CD14-positive monocyte (primary cell): Measurements from ENCODE around the gene LARP4B. TPM values are rescaled to one million over a fixed set of nuclear protein-coding genes. Genes with fewer than 3 reads are reported as not detected.

Experiments used
- DNase-seq, 3 donors: peaks; one replicate each; pipeline ENCODE4 v3.0.0-alpha.2; 2011 to 2022
- H2AFZ ChIP-seq: 2 replicates; pipeline ENCODE4 v1.6.0; 2012; ENCODE audit warnings: mild to moderate bottlenecking, low read depth, low read length, inconsistent platforms; ENCODE audit not compliant: insufficient read depth, poor library complexity, severe bottlenecking
- H3K27ac ChIP-seq, 2 donors: 1 replicate in 1 of 2; 2 replicates in 1 of 2; pipeline ENCODE4 v1.5.1; 2012 to 2013; ENCODE audit warnings: low read length in 2 of 2, control low read depth in 1 of 2, inconsistent platforms in 1 of 2, low read depth in 1 of 2, mild to moderate bottlenecking in 1 of 2
- H3K27me3 ChIP-seq, 2 donors: one replicate each; pipeline versions ENCODE4 v1.6.0 to v1.6.1; 2011 to 2013; ENCODE audit warnings: low read length in 2 of 2; ENCODE audit not compliant: control insufficient read depth in 2 of 2, insufficient read depth in 2 of 2
- H3K36me3 ChIP-seq, 2 donors: replicated peaks in 1 of 2; 1 replicate in 1 of 2; 2 replicates in 1 of 2; pipeline versions ENCODE4 v1.5.1 to v1.6.1; 2012 to 2013; ENCODE audit warnings: low read length in 2 of 2, control low read depth in 1 of 2, inconsistent platforms in 1 of 2, mild to moderate bottlenecking in 1 of 2; ENCODE audit not compliant: insufficient read depth in 2 of 2, control insufficient read depth in 1 of 2
- H3K4me1 ChIP-seq, 2 donors: 1 replicate in 1 of 2; 2 replicates in 1 of 2; pipeline versions ENCODE4 v1.5.1 to v1.6.1; 2012 to 2013; ENCODE audit warnings: low read length in 2 of 2, control low read depth in 1 of 2, inconsistent platforms in 1 of 2, mild to moderate bottlenecking in 1 of 2, moderate library complexity in 1 of 2; ENCODE audit not compliant: insufficient read depth in 2 of 2, control insufficient read depth in 1 of 2
- H3K4me2 ChIP-seq: replicated peaks from 2 replicates; pipeline ENCODE3; 2012; ENCODE audit warnings: low read length, moderate library complexity, mild to moderate bottlenecking; ENCODE audit not compliant: poor library complexity, severe bottlenecking; ENCODE audit errors: extremely low read depth
- H3K4me3 ChIP-seq, 3 experiments: fragments of 200-600 bp in 1 of 3; sonication (generic) in 1 of 3; replicated peaks in 1 of 3; 1 replicate in 2 of 3; 2 replicates in 1 of 3; pipeline ENCODE4 v1.5.1; 2011 to 2013; ENCODE audit warnings: low read length in 3 of 3, mild to moderate bottlenecking in 3 of 3, control low read depth in 2 of 3, low read depth in 2 of 3, inconsistent platforms in 1 of 3, moderate library complexity in 1 of 3
- H3K79me2 ChIP-seq: 2 replicates; pipeline ENCODE4 v1.6.0; 2012; ENCODE audit warnings: mild to moderate bottlenecking, control low read depth, inconsistent platforms, low read length, moderate library complexity; ENCODE audit not compliant: insufficient read depth
- H3K9ac ChIP-seq: 2 replicates; pipeline ENCODE4 v1.6.0; 2017; ENCODE audit warnings: low read length, mild to moderate bottlenecking; ENCODE audit not compliant: insufficient read depth, poor library complexity, severe bottlenecking
- H3K9me3 ChIP-seq, 2 donors: replicated peaks in 1 of 2; 1 replicate in 1 of 2; 2 replicates in 1 of 2; pipeline versions ENCODE4 v1.5.1 to v1.6.1; 2012 to 2013; ENCODE audit warnings: low read length in 2 of 2, control low read depth in 1 of 2; ENCODE audit not compliant: control insufficient read depth in 1 of 2, insufficient read depth in 1 of 2
- H4K20me1 ChIP-seq: 2 replicates; pipeline ENCODE4 v1.6.0; 2012; ENCODE audit warnings: mild to moderate bottlenecking, low read length, control low read depth, moderate library complexity; ENCODE audit not compliant: insufficient read depth
- H3K27ac Mint-ChIP-seq, 7 donors: one replicate each; pipeline ENCODE4 v1.8.0; 2020; ENCODE audit warnings: mild to moderate bottlenecking in 7 of 7, mixed read lengths in 7 of 7, moderate library complexity in 6 of 7, inconsistent platforms in 2 of 7
- H3K27me3 Mint-ChIP-seq, 3 donors: one replicate each; pipeline ENCODE4 v1.8.0; 2021 to 2022; ENCODE audit warnings: low read depth in 3 of 3, mild to moderate bottlenecking in 3 of 3, mixed read lengths in 3 of 3, moderate library complexity in 3 of 3, inconsistent platforms in 1 of 3
- H3K36me3 Mint-ChIP-seq, 2 donors: one replicate each; pipeline ENCODE4 v1.8.0; 2020; ENCODE audit warnings: mixed read lengths in 2 of 2, inconsistent platforms in 1 of 2, mild to moderate bottlenecking in 1 of 2
- H3K4me1 Mint-ChIP-seq: one replicate; pipeline ENCODE4 v1.8.0; 2020; ENCODE audit warnings: mild to moderate bottlenecking, mixed read lengths
- H3K4me3 Mint-ChIP-seq, 2 donors: one replicate each; pipeline ENCODE4 v1.8.0; 2020; ENCODE audit warnings: mild to moderate bottlenecking in 2 of 2, mixed read lengths in 2 of 2, moderate library complexity in 1 of 2
- H3K9me3 Mint-ChIP-seq, 7 donors: one replicate each; pipeline ENCODE4 v1.8.0; 2020 to 2022; ENCODE audit warnings: mixed read lengths in 7 of 7, mild to moderate bottlenecking in 6 of 7, moderate library complexity in 6 of 7, inconsistent platforms in 2 of 7
- CTCF ChIP-seq: fragments of 200-600 bp; IDR thresholded peaks from one replicate; pipeline ENCODE4 v1.8.0; 2022; ENCODE audit warnings: antibody characterized with exemption, mild to moderate bottlenecking
- WGBS: methylation state at CpG from one replicate; pipeline ENCODE4 v1.1.5; 2013; ENCODE audit warnings: missing lambda C conversion rate; ENCODE audit not compliant: insufficient coverage; 5-methylcytosine and 5-hydroxymethylcytosine counted together
- intact Hi-C, 2 donors: fragments of 100-400 bp; cut with micrococcal nuclease; formaldehyde crosslinking; loops; one replicate each; pipeline versions ENCODE4 v1.15.0 to v1.15.1; 2023
- polyA plus RNA-seq, 3 donors: library from polyadenylated mRNA; depleted of rRNA in 1 of 3; unstranded in 2 of 3; stranded (reverse) in 1 of 3; fragments of 300-500 nt in 2 of 3; fragments of >200 nt in 1 of 3; fragmentation: Illumina TruSeq in 2 of 3; gene quantifications; 1 replicate in 2 of 3; 2 replicates in 1 of 3; pipeline ENCODE4 v1.2.3, GENCODE V29; 2012 to 2021

Gene LARP4B
- polyA plus RNA-seq, 3 donors, result 17.2 to 52.3 (median 33.0) TPM

GRCh38 chr10:963186-963585, 31.7 kb upstream of the LARP4B start:
- Mint-ChIP-seq H3K27ac (no peak overlapping the region), H3K9me3 (peaks cover 0 to 4% (median 2%) of the 10 kb centered on the region in 7 donors), H3K4me3 (no peak overlapping the region), H3K27me3 (peaks cover 2 to 10% (median 7%) of the 10 kb centered on the region in 3 donors), H3K36me3 (no peaks in the 10 kb centered on the region), H3K4me1 (no peaks in the 10 kb centered on the region)
- H3K27me3 ChIP-seq, result no peaks in the 10 kb centered on the region
- H3K27ac ChIP-seq, result no peak overlapping the region
- no peaks in the 10 kb centered on the region for H4K20me1 ChIP-seq
- no peak for DNase-seq
- H3K9me3 ChIP-seq, result no peaks in the 10 kb centered on the region
- no peaks in the 10 kb centered on the region for H3K4me1 ChIP-seq
- no peaks in the 10 kb centered on the region for H3K36me3 ChIP-seq
- intact Hi-C loops, result no loop called here
- no peak overlapping the region for H3K4me3 ChIP-seq
- no peak overlapping the region for H3K9ac ChIP-seq
- H3K4me2 ChIP-seq, result no peak overlapping the region
- 91% methylated on average over 4 of the region's 5 CpGs for WGBS
- H2AFZ ChIP-seq, result no peak overlapping the region
- H3K79me2 ChIP-seq, result no peaks in the 10 kb centered on the region
- TF ChIP-seq CTCF, result no peak

GRCh38 chr10:962342-962741, 30.8 kb upstream of the LARP4B start:
- Histone ChIP-seq H3K4me2 (no peak overlapping the region), H3K36me3 (no peaks in the 10 kb centered on the region), H2AFZ (no peak overlapping the region), H4K20me1 (no peaks in the 10 kb centered on the region), H3K4me3 (no peak overlapping the region), H3K27me3 (no peaks in the 10 kb centered on the region), H3K27ac (no peak overlapping the region), H3K4me1 (no peaks in the 10 kb centered on the region), H3K9ac (no peak overlapping the region), H3K79me2 (no peaks in the 10 kb centered on the region), H3K9me3 (no peaks in the 10 kb centered on the region)
- WGBS, result 94% methylated on average over 2 of the region's 3 CpGs
- Mint-ChIP-seq H3K36me3 (no peaks in the 10 kb centered on the region), H3K27ac (no peak overlapping the region), H3K4me1 (no peaks in the 10 kb centered on the region), H3K4me3 (no peak overlapping the region), H3K9me3 (peaks cover 0 to 4% (median 2%) of the 10 kb centered on the region in 7 donors), H3K27me3 (peaks cover 2 to 10% (median 7%) of the 10 kb centered on the region in 3 donors)
- DNase-seq, result no peak
- TF ChIP-seq CTCF, result no peak
- intact Hi-C loops, result no loop called here
